RWPE1 (cell line): ENCODE results near the gene HOXA3.

Source experiments
- CTCF ChIA-PET: fragments of 350-600 bp; sonication (Branson Sonifier 250); formaldehyde crosslinking; extraction: SDS; loops from one replicate; lab custom pipeline; 2021; lab: Yijun Ruan, JAX
- POLR2A ChIA-PET: fragments of 400-600 bp; formaldehyde crosslinking; extraction: SDS; loops from one replicate; lab custom pipeline; 2020; ENCODE audit warnings: antibody characterized with exemption; ENCODE audit not compliant: low non-redundant PET; lab: Yijun Ruan, JAX
- DNase-seq: peaks from one replicate; pipeline ENCODE4 v3.0.0; 2012; ENCODE audit warnings: low spot score
- H3K27ac ChIP-seq: fragments of 450-650 bp; 2 replicates; pipeline ENCODE4 v1.5.1; 2017
- CTCF ChIP-seq: fragments of 450-650 bp; conservative IDR thresholded peaks from 2 replicates; pipeline ENCODE4 v1.5.1; 2017; ENCODE audit warnings: low read depth, mild to moderate bottlenecking

The HOXA3 gene

DNA sequence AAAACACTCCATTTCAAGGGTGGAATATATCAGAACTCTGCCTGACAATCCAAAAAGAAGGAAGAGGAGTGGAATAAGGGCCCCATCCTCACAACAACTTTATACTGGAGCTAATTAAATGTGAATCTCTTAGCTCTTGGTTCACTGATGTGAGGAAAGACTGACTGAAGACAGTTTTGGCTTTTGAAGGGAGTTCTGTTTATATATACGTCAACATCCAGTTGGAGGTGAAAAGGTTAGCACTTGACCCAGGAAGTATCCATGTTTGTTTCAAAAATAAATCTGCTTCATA is 59.6 kb downstream of the HOXA3 start:
- no peak overlapping the region for H3K27ac ChIP-seq
- no peak for TF ChIP-seq CTCF
- DNase-seq, result no peak
- ChIA-PET POLR2A (no interaction called here), CTCF (interaction anchor here (0.6 kb wide), 1 partner anchor 26 kb away, joined by 3 read pairs; no protein-coding TSS in a partner anchor)

- POLR2A ChIA-PET, result no interaction called here
- CTCF ChIA-PET, result interaction anchor here (0.9 kb wide), 1 partner anchor 370 kb away, joined by 3 read pairs; no protein-coding TSS in a partner anchor
- H3K27ac ChIP-seq, result no peak overlapping the region
- TF ChIP-seq CTCF, result no peak
- DNase-seq, result no peak
These were observed 60.2 kb downstream of the HOXA3 start for GRCh38 chr7:27091941-27092818.

DNA sequence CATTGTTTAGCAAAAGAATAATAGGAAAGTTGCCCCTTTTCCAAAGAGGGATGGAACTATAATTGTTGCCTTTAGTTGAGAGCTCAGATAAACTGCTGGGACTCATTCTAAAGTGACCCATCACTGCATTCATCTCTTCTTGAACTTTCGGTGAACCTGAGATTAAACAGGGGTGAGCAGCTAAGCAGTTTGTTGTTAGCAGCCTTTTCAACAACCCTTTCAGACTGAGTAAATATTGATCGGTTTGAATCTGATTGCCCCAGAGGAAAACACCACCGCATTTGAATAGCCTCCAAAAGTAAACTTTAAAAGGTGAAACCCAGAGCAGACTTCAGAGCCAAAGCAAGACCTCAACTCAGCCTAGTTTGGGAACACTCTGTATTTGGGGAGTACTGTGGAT is 61.3 kb downstream of the HOXA3 start:
- POLR2A ChIA-PET, result no interaction called here
- no peak overlapping the region for H3K27ac ChIP-seq
- no peak for TF ChIP-seq CTCF
- no peak for DNase-seq
- CTCF ChIA-PET, result interaction anchor here (0.6 to 0.9 kb wide), 5 partner anchors 26 to 683 kb away, joined by 3 to 4 read pairs (median 3); no protein-coding TSS in a partner anchor

- POLR2A ChIA-PET, result no interaction called here
- no peak for TF ChIP-seq CTCF
- CTCF ChIA-PET, result no interaction called here
- no peak overlapping the region for H3K27ac ChIP-seq
- no peak for DNase-seq
These were observed 64.1 kb downstream of the HOXA3 start for GRCh38 chr7:27088002-27088922.

DNA sequence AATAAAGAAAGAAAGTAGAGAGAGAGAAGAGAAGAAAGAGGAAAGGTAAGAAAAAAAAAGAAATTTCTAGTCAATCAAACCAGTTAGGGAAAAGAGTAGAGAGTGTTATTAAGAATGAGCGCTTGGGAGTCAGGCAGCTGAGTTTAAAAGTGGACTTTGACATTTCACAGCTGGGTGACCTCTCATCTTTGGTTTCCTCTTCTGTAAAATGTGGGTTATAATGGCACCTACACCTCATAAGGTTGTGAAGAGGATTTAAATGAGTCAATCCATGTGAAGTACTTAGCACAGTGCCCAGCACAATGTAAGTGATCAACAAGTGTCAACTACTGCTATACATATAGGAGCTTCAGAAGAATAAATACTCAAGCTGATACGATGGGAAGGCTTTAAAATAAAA is 68.7 kb downstream of the HOXA3 start:
- POLR2A ChIA-PET, result no interaction called here

More for the DNA sequence above, 68.7 kb downstream of the HOXA3 start:
- CTCF ChIA-PET, result interaction anchor here (0.6 to 1.1 kb wide), 2 partner anchors 15 to 76 kb away, joined by 3 to 5 read pairs; no protein-coding TSS in a partner anchor
- TF ChIP-seq CTCF, result no peak
- H3K27ac ChIP-seq, result no peak overlapping the region
- DNase-seq, result no peak
